IMR-90 (cell line): ENCODE measurements around the gene ARL5C. TPM values are rescaled to one million over a fixed set of nuclear protein-coding genes. Genes with fewer than 3 reads are reported as not detected.

ENCODE experiments used
- ATAC-seq: fragments of 200-7000 bp; cut with Tn5 transposase; 2 replicates; pipeline ENCODE4 v1.9.1; 2020; ENCODE audit warnings: low read depth, mild to moderate bottlenecking, moderate library complexity
- BruUV-seq: library from RNA; stranded (reverse); fragments of 400-500 nt; replicated peaks from 2 replicates; lab custom pipeline; 2021; lab: Mats Ljungman, UMichigan
- CTCF ChIA-PET: fragments of 300-600 bp; formaldehyde crosslinking; extraction: SDS; loops from one replicate; lab custom pipeline; 2021; ENCODE audit warnings: antibody characterized with exemption; lab: Yijun Ruan, JAX
- POLR2A ChIA-PET: fragments of 300-600 bp; sonication (Branson Sonifier 250); formaldehyde crosslinking; loops from one replicate; lab custom pipeline; 2022; ENCODE audit warnings: antibody characterized with exemption; ENCODE audit not compliant: unreplicated experiment; lab: Charles Lee
- DNase-seq: peaks from one replicate; pipeline ENCODE4 v3.0.0; 2013
- H2AFZ ChIP-seq: replicated peaks from 2 replicates; pipeline ENCODE3; 2013; ENCODE audit warnings: low read length, mild to moderate bottlenecking; ENCODE audit not compliant: poor library complexity
- H2AK5ac ChIP-seq: 2 replicates; pipeline ENCODE4 v1.6.1; 2013; ENCODE audit warnings: low read depth, low read length, inconsistent platforms
- H2AK9ac ChIP-seq: replicated peaks from 2 replicates; pipeline ENCODE3; 2013; ENCODE audit warnings: mild to moderate bottlenecking, low read depth, low read length, moderate library complexity; ENCODE audit not compliant: poor library complexity
- H2BK120ac ChIP-seq: 2 replicates; pipeline ENCODE4 v1.6.1; 2013; ENCODE audit warnings: low read depth, low read length, inconsistent platforms
- H2BK15ac ChIP-seq: 3 replicates; pipeline ENCODE4 v1.6.1; 2013; ENCODE audit warnings: low read depth, low read length, inconsistent platforms
- H2BK20ac ChIP-seq: 2 replicates; pipeline ENCODE4 v1.6.1; 2013; ENCODE audit warnings: low read depth, mild to moderate bottlenecking, inconsistent platforms, low read length, moderate library complexity
- H2BK5ac ChIP-seq: 2 replicates; pipeline ENCODE4 v1.6.1; 2013; ENCODE audit warnings: mild to moderate bottlenecking, low read depth, low read length, inconsistent platforms; ENCODE audit not compliant: poor library complexity, severe bottlenecking
- H3K14ac ChIP-seq: replicated peaks from 2 replicates; pipeline ENCODE4 v1.6.1; 2013; ENCODE audit warnings: low read depth, low read length, inconsistent platforms
- H3K18ac ChIP-seq: 2 replicates; pipeline ENCODE4 v1.6.1; 2013; ENCODE audit warnings: low read depth, low read length, control low read depth
- H3K23ac ChIP-seq: 2 replicates; pipeline ENCODE4 v1.6.1; 2013; ENCODE audit warnings: low read depth, low read length, inconsistent platforms
- H3K27ac ChIP-seq: 2 replicates; pipeline ENCODE4 v1.5.1; 2013; ENCODE audit warnings: mild to moderate bottlenecking, control low read depth, low read length; ENCODE audit not compliant: insufficient read depth
- H3K27me3 ChIP-seq: 2 replicates; pipeline ENCODE4 v1.6.1; 2013; ENCODE audit warnings: low read length; ENCODE audit not compliant: control insufficient read depth, insufficient read depth
- H3K36me3 ChIP-seq: 2 replicates; pipeline ENCODE4 v1.6.1; 2013; ENCODE audit warnings: low read length, mixed read lengths; ENCODE audit not compliant: control insufficient read depth, insufficient read depth
- H3K4ac ChIP-seq: 2 replicates; pipeline ENCODE4 v1.6.1; 2013; ENCODE audit warnings: low read depth, low read length, inconsistent platforms
- H3K4me1 ChIP-seq: 2 replicates; pipeline ENCODE4 v1.6.1; 2013; ENCODE audit warnings: low read length, mixed read lengths; ENCODE audit not compliant: control insufficient read depth, insufficient read depth
- H3K4me2 ChIP-seq: 2 replicates; pipeline ENCODE4 v1.6.1; 2013; ENCODE audit warnings: low read depth, mild to moderate bottlenecking, control low read depth, low read length, moderate library complexity
- H3K4me3 ChIP-seq: 2 replicates; pipeline ENCODE4 v1.5.1; 2013; ENCODE audit warnings: low read depth, mild to moderate bottlenecking, control low read depth, low read length, moderate library complexity; ENCODE audit not compliant: insufficient read depth
- H3K56ac ChIP-seq: 2 replicates; pipeline ENCODE4 v1.6.1; 2013; ENCODE audit warnings: low read length, inconsistent platforms; ENCODE audit not compliant: insufficient read depth; ENCODE audit errors: extremely low read depth
- H3K79me1 ChIP-seq, 2 experiments: 2 replicates each; pipeline ENCODE4 v1.6.1; 2013; ENCODE audit warnings: low read length in 2 of 2, inconsistent platforms in 1 of 2, low read depth in 1 of 2
- H3K9ac ChIP-seq: 2 replicates; pipeline ENCODE4 v1.6.1; 2013; ENCODE audit warnings: low read depth, low read length, control low read depth
- H3K9me1 ChIP-seq: 2 replicates; pipeline ENCODE4 v1.6.1; 2013; ENCODE audit warnings: low read length, inconsistent platforms; ENCODE audit not compliant: insufficient read depth
- H3K9me3 ChIP-seq: 2 replicates; pipeline ENCODE4 v1.6.1; 2013; ENCODE audit warnings: low read length; ENCODE audit not compliant: control insufficient read depth, insufficient read depth
- H4K20me1 ChIP-seq: 2 replicates; pipeline ENCODE4 v1.6.1; 2013; ENCODE audit warnings: low read length, inconsistent platforms; ENCODE audit not compliant: insufficient read depth
- H4K5ac ChIP-seq: 2 replicates; pipeline ENCODE4 v1.6.1; 2013; ENCODE audit warnings: mild to moderate bottlenecking, low read depth, low read length, control low read depth
- H4K8ac ChIP-seq, 2 experiments: 2 replicates each; pipeline ENCODE4 v1.6.1; 2013; ENCODE audit warnings: low read depth in 2 of 2, low read length in 2 of 2, control low read depth in 1 of 2, inconsistent platforms in 1 of 2
- H4K91ac ChIP-seq: 2 replicates; pipeline ENCODE4 v1.6.1; 2013; ENCODE audit warnings: low read depth, low read length, inconsistent platforms; ENCODE audit not compliant: insufficient read depth
- CEBPB ChIP-seq: IDR thresholded peaks from 2 replicates; pipeline ENCODE4 v1.6.1; 2012; ENCODE audit warnings: low read depth, low read length, improper control_type of control experiment
- CHD1 ChIP-seq: IDR thresholded peaks from 2 replicates; pipeline ENCODE4 v1.6.1; 2012; ENCODE audit warnings: low read depth, low read length, improper control_type of control experiment
- CTCF ChIP-seq: conservative IDR thresholded peaks from 2 replicates; pipeline ENCODE4 v1.5.1; 2012; ENCODE audit warnings: mild to moderate bottlenecking, low read depth, low read length, improper control_type of control experiment
- ELK1 ChIP-seq: fragments of 150-350 bp; IDR thresholded peaks from 2 replicates; pipeline ENCODE4 v1.6.1; 2016; ENCODE audit warnings: low read depth, mild to moderate bottlenecking, low read length, moderate library complexity, borderline replicate concordance
- FOS ChIP-seq: fragments of 150-350 bp; IDR thresholded peaks from 2 replicates; pipeline ENCODE4 v1.6.1; 2016; ENCODE audit warnings: low read depth, low read length
- MAFK ChIP-seq: IDR thresholded peaks from 2 replicates; pipeline ENCODE4 v1.6.1; 2012; ENCODE audit warnings: low read depth, low read length, improper control_type of control experiment
- MXI1 ChIP-seq: IDR thresholded peaks from 2 replicates; pipeline ENCODE4 v1.6.1; 2012; ENCODE audit warnings: low read depth, mild to moderate bottlenecking, low read length, moderate library complexity, borderline replicate concordance
- NFE2L2 ChIP-seq: fragments of 150-350 bp; IDR thresholded peaks from 2 replicates; pipeline ENCODE4 v1.6.1; 2016; ENCODE audit warnings: low read depth, mild to moderate bottlenecking, low read length
- POLR2A ChIP-seq: IDR thresholded peaks from 2 replicates; pipeline ENCODE4 v1.6.1; 2012; ENCODE audit warnings: mild to moderate bottlenecking, low read depth, low read length
- RAD21 ChIP-seq: IDR thresholded peaks from 2 replicates; pipeline ENCODE4 v1.6.1; 2012; ENCODE audit warnings: low read length, improper control_type of control experiment
- RCOR1 ChIP-seq: IDR thresholded peaks from 2 replicates; pipeline ENCODE4 v1.6.1; 2012; ENCODE audit warnings: mild to moderate bottlenecking, low read length, improper control_type of control experiment; ENCODE audit not compliant: insufficient replicate concordance
- RFX5 ChIP-seq: IDR thresholded peaks from 2 replicates; pipeline ENCODE4 v1.8.0; 2012; ENCODE audit warnings: low read depth, mild to moderate bottlenecking, low read length, moderate library complexity
- SMC3 ChIP-seq: fragments of 150-350 bp; IDR thresholded peaks from 2 replicates; pipeline ENCODE4 v1.6.1; 2016; ENCODE audit warnings: low read depth, mild to moderate bottlenecking, antibody characterized with exemption, low read length, moderate library complexity
- WGBS, 2 experiments: methylation state at CpG; one replicate each; pipeline versions ENCODE4 v1.1.5 to v1.1.7; 2013; ENCODE audit warnings: missing lambda C conversion rate in 2 of 2; ENCODE audit not compliant: insufficient read length in 1 of 2; ENCODE audit errors: extremely low coverage in 2 of 2; 5-methylcytosine and 5-hydroxymethylcytosine counted together
- dilution Hi-C: fragments of 300-500 bp; cut with HindIII; formaldehyde crosslinking; loops from one replicate; pipeline ENCODE4 v1.14.3; 2018; ENCODE audit warnings: low sequenced_read_pairs; ENCODE audit not compliant: unreplicated experiment
- in situ Hi-C: fragments of 300-500 bp; cut with MboI; formaldehyde crosslinking; loops from 3 replicates; pipeline ENCODE4 v1.14.3; 2019; ENCODE audit warnings: low sequenced_read_pairs, inconsistent platforms, mixed read lengths
- intact Hi-C: fragments of 100-400 bp; cut with micrococcal nuclease; formaldehyde crosslinking; loops from 2 replicates; pipeline ENCODE4 v1.10.0; 2022
- polyA plus RNA-seq, 3 experiments: library from polyadenylated mRNA; depleted of rRNA; stranded (reverse); fragments of >200 nt; gene quantifications; 2 replicates each; pipeline ENCODE4 v1.2.3, GENCODE V29; 2012; ENCODE audit warnings: low replicate concordance in 1 of 3
- total RNA-seq: library from RNA; depleted of rRNA; stranded (reverse); fragments of >200 nt; gene quantifications from 2 replicates; pipeline ENCODE4 v1.2.3, GENCODE V29; 2012
- TF ChIP-seq, protein P1 (sequence below): fragments of 150-350 bp; IDR thresholded peaks from 2 replicates; pipeline ENCODE4 v1.6.1; 2017; ENCODE audit warnings: mild to moderate bottlenecking, antibody characterized with exemption, low read length, low read depth

The ARL5C gene
- total and polyA plus RNA-seq, 2 of the 4 experiments (the other 2 are of a cell fraction) = not detected

DNA sequence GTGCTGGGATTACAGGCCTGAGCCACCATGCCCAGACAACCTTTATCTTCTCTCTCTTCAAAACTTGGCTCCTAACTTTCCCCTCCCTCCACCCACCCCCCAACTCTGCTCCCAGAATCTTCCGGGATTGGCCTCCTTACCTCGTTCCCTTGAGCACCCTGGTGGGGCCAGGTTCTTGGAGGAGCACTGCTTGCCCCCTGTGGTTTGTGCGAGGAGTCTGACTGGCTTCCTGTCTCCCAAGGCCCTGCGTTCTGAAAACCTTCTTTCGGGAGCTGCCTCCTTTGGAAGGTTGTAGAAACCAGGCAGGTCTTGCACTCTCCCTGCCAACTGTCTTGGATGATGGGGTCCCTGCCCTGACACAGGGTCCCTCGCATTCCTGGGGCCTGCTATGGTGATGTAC is 34.3 kb downstream of the ARL5C start:
- peak overlapping the region; percentile 78 for H2AFZ ChIP-seq
- no peaks in the 10 kb centered on the region for H3K36me3 ChIP-seq
- no peaks in the 10 kb centered on the region for H3K9me3 ChIP-seq
- TF ChIP-seq NFE2L2 = no peak
- TF ChIP-seq FOS = no peak
- TF ChIP-seq, protein P1, sequence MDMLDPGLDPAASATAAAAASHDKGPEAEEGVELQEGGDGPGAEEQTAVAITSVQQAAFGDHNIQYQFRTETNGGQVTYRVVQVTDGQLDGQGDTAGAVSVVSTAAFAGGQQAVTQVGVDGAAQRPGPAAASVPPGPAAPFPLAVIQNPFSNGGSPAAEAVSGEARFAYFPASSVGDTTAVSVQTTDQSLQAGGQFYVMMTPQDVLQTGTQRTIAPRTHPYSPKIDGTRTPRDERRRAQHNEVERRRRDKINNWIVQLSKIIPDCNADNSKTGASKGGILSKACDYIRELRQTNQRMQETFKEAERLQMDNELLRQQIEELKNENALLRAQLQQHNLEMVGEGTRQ = no peak
- no peak for TF ChIP-seq RFX5
- no peak for TF ChIP-seq MAFK
- TF ChIP-seq POLR2A = no peak
- no peak for TF ChIP-seq RAD21
- no peak for TF ChIP-seq CHD1
- TF ChIP-seq CEBPB = no peak
- no peak for TF ChIP-seq CTCF
- no peak for TF ChIP-seq ELK1
- no peak for TF ChIP-seq SMC3
- TF ChIP-seq MXI1 = no peak
- no peak for TF ChIP-seq RCOR1
- no peaks in the 10 kb centered on the region for H4K20me1 ChIP-seq
- dilution Hi-C loops = no loop called here
- no peak overlapping the region for H2AK9ac ChIP-seq
- peak overlapping the region; percentile 51 for H2BK120ac ChIP-seq
- peak overlapping the region; percentile 53 for H3K18ac ChIP-seq
- H3K4me2 ChIP-seq = peak overlapping the region; percentile 3; the same call in 1 of the 2 replicates
- H4K91ac ChIP-seq = peak overlapping the region; percentile 49; the same call in 1 of the 2 replicates
- H3K79me1 ChIP-seq = no peaks in the 10 kb centered on the region
- BruUV-seq = no TSS peak
- DNase-seq (no peak), ATAC-seq (no peak)
- H3K4ac ChIP-seq = peak overlapping the region; percentile 77
- no peak overlapping the region for H3K9ac ChIP-seq
- peak overlapping the region in 1 of 2 experiments; percentile 77; a peak in 1 of 4 replicates for H4K8ac ChIP-seq
- peaks cover 11% of the 10 kb centered on the region for H3K4me1 ChIP-seq
- ChIA-PET POLR2A (no interaction called here), CTCF (no interaction called here)
- H2BK15ac ChIP-seq = peak overlapping the region; percentile 83; the same call in 2 of the 3 replicates
- H3K27ac ChIP-seq = no peak overlapping the region
- H3K23ac ChIP-seq = no peak overlapping the region
- H2AK5ac ChIP-seq = peak overlapping the region; percentile 81
- peak overlapping the region; percentile 55; the same call in 1 of the 2 replicates for H4K5ac ChIP-seq
- H2BK20ac ChIP-seq = peak overlapping the region; percentile 51; the same call in 1 of the 2 replicates
- peak overlapping the region; percentile 78 for H3K14ac ChIP-seq
- no peak overlapping the region for H3K4me3 ChIP-seq
- H3K27me3 ChIP-seq = no peaks in the 10 kb centered on the region
- no peak overlapping the region for H3K56ac ChIP-seq
- H2BK5ac ChIP-seq = no peak overlapping the region
- intact Hi-C loops = no loop called here
- WGBS, 2 experiments = 77% methylated on average over 2 of the region's 6 CpGs; no CpG with 5 or more reads in 1 of the 2 experiments
- in situ Hi-C loops = no loop called here
- H3K9me1 ChIP-seq = peaks cover 11% of the 10 kb centered on the region
